Measurements from ENCODE around the gene CHPT1.

- TF ChIP-seq CTCF (IDR thresholded peaks at IDR 0.05) (no peak), POLR2A (IDR thresholded peaks at IDR 0.05) (no peak)
Observed at GRCh38 chr12:101696251-101697196, 916 bp upstream of the CHPT1 start.
